Caco-2 (cell line): ENCODE data around the gene GSTM5. TPM values are rescaled to one million over a fixed set of nuclear protein-coding genes. Genes with fewer than 3 reads are reported as not detected.

Source experiments
- BruUV-seq: library from RNA; stranded (reverse); fragments of 400-500 nt; replicated peaks from 2 replicates; lab custom pipeline; 2021; lab: Mats Ljungman, UMichigan
- CTCF ChIA-PET: fragments of 300-600 bp; sonication (Branson Sonifier 250); formaldehyde crosslinking; loops from one replicate; lab custom pipeline; 2022; ENCODE audit warnings: antibody characterized with exemption; lab: Charles Lee
- POLR2A ChIA-PET: fragments of 300-600 bp; sonication (Branson Sonifier 250); formaldehyde crosslinking; loops from one replicate; lab custom pipeline; 2022; ENCODE audit warnings: antibody characterized with exemption; lab: Charles Lee
- DNase-seq, 2 experiments: peaks; one replicate each; pipeline versions ENCODE4 v3.0.0 to v3.0.0-alpha.2; 2020 to 2022
- H3K27me3 ChIP-seq: replicated peaks from 2 replicates; pipeline ENCODE4 v1.6.0; 2011; ENCODE audit warnings: low read length; ENCODE audit not compliant: control insufficient read depth, insufficient read depth
- H3K36me3 ChIP-seq: 2 replicates; pipeline ENCODE4 v1.5.1; 2011; ENCODE audit warnings: low read length; ENCODE audit not compliant: control insufficient read depth, insufficient read depth
- H3K4me1 ChIP-seq: fragments of 250-450 bp; sonication (Bioruptor Pico); 2 replicates; pipeline ENCODE4 v1.5.1; 2020; ENCODE audit warnings: mild to moderate bottlenecking
- H3K4me3 ChIP-seq: 2 replicates; pipeline ENCODE4 v1.5.1; 2011; ENCODE audit warnings: low read depth, mild to moderate bottlenecking, control low read depth, low read length
- H3K9me3 ChIP-seq: fragments of 250-450 bp; sonication (Bioruptor Pico); 2 replicates; pipeline ENCODE4 v1.5.1; 2020; ENCODE audit warnings: mild to moderate bottlenecking, moderate library complexity
- H3K27ac Mint-ChIP-seq: one replicate; pipeline ENCODE4 v1.8.0; 2022; ENCODE audit warnings: mixed read lengths; ENCODE audit not compliant: unreplicated experiment
- H3K27me3 Mint-ChIP-seq: one replicate; pipeline ENCODE4 v1.8.0; 2022; ENCODE audit warnings: mixed read lengths; ENCODE audit not compliant: insufficient read depth, unreplicated experiment
- H3K36me3 Mint-ChIP-seq: one replicate; pipeline ENCODE4 v1.8.0; 2022; ENCODE audit warnings: mild to moderate bottlenecking, mixed read lengths; ENCODE audit not compliant: insufficient read depth, unreplicated experiment
- H3K4me1 Mint-ChIP-seq: one replicate; pipeline ENCODE4 v1.8.0; 2022; ENCODE audit warnings: low read depth, mixed read lengths; ENCODE audit not compliant: unreplicated experiment
- H3K4me3 Mint-ChIP-seq: one replicate; pipeline ENCODE4 v1.8.0; 2022; ENCODE audit warnings: mild to moderate bottlenecking, moderate library complexity, mixed read lengths; ENCODE audit not compliant: unreplicated experiment
- H3K9me3 Mint-ChIP-seq: one replicate; pipeline ENCODE4 v1.8.0; 2022; ENCODE audit warnings: mixed read lengths; ENCODE audit not compliant: unreplicated experiment
- CTCF ChIP-seq, 2 experiments: fragments of 200-600 bp in 1 of 2; IDR thresholded peaks; 1 replicate in 1 of 2; 2 replicates in 1 of 2; pipeline versions ENCODE4 v1.5.1 to v1.8.0; 2011 to 2022; ENCODE audit warnings: antibody characterized with exemption in 1 of 2, control low read depth in 1 of 2, inconsistent platforms in 1 of 2, low read depth in 1 of 2, low read length in 1 of 2, mild to moderate bottlenecking in 1 of 2, moderate library complexity in 1 of 2; ENCODE audit not compliant: insufficient read depth in 1 of 2, severe bottlenecking in 1 of 2, unreplicated experiment in 1 of 2
- intact Hi-C: fragments of 100-400 bp; cut with micrococcal nuclease; formaldehyde crosslinking; loops from one replicate; pipeline ENCODE4 v1.10.0; 2022; ENCODE audit not compliant: unreplicated experiment
- total RNA-seq: library from RNA; stranded (reverse); gene quantifications from 2 replicates; pipeline ENCODE4 v1.2.3, GENCODE V29; 2022

The GSTM5 gene
- total RNA-seq, 1 experiment from 2014 or later = 6.0 TPM

- no peak overlapping the region for H3K4me3 ChIP-seq
- Mint-ChIP-seq H3K4me3 (no peak overlapping the region), H3K9me3 (no peaks in the 10 kb centered on the region), H3K27ac (no peak overlapping the region), H3K27me3 (no peaks in the 10 kb centered on the region), H3K36me3 (peaks cover 11% of the 10 kb centered on the region), H3K4me1 (peaks cover 12% of the 10 kb centered on the region)
- no peak for TF ChIP-seq CTCF (IDR thresholded peaks at IDR 0.05; ENCODE audit: insufficient read depth in 1 of 2, low read depth in 1 of 2, low read length in 1 of 2, severe bottlenecking in 1 of 2, unreplicated experiment in 1 of 2)
- POLR2A ChIA-PET = no interaction called here
- H3K36me3 ChIP-seq = peaks cover 1% of the 10 kb centered on the region
- BruUV-seq = no TSS peak
- DNase-seq = no peak
- H3K9me3 ChIP-seq = no peaks in the 10 kb centered on the region
- intact Hi-C loops = no loop called here
- CTCF ChIA-PET = no interaction called here
- no peaks in the 10 kb centered on the region for H3K4me1 ChIP-seq
- H3K27me3 ChIP-seq = no peaks in the 10 kb centered on the region
These were observed 44.9 kb downstream of the GSTM5 start for GRCh38 chr1:109756848-109757521.

DNA sequence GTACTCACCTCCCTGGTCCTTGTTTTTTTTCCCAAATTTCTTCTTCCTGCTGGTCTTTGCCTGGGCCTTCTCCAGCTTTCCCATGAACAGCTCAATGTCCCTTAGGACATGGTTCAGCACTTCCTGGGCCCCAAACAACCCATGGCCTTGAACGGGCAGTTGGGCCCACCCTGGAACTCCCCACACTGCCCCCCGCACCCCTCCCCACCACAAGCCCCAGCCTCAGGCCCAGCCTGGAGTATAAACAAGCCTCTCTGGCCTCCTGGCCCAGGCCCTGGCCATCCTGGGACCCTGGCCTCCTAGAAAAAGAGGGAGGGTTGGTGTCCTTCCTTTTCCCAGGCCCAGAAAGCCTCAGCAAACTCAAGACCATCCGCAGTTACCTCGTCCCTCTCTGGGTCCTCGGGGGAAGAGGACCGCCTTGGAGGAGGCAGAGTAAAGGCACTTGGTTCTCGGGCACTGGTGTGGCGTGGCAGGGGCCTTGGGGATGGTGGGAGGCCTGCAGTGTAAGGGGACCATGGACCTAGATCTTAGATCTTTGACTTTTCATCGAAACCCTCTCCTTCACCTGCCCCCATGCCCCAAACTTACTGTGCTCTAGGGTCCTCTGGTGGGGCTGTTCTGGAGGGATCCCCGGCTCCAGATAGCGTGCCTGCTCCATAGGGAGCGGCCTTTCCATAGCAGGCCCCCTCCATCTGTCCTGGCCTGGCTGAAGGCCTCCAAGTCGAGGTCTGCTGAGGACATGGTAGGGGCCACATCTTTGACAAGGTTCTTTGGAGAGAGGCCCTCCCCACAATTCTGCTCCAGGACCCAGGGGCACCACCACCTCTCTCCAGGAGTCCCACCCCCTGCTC lies 46.1 kb downstream of the GSTM5 start:
- Mint-ChIP-seq H3K27ac (no peak overlapping the region), H3K9me3 (no peaks in the 10 kb centered on the region), H3K36me3 (peaks cover 11% of the 10 kb centered on the region), H3K27me3 (no peaks in the 10 kb centered on the region), H3K4me1 (peaks cover 22% of the 10 kb centered on the region), H3K4me3 (no peak overlapping the region)
- Histone ChIP-seq H3K27me3 (no peaks in the 10 kb centered on the region), H3K4me3 (no peak overlapping the region), H3K36me3 (peaks cover 1% of the 10 kb centered on the region), H3K9me3 (no peaks in the 10 kb centered on the region), H3K4me1 (peaks cover under 1% of the 10 kb centered on the region)
- BruUV-seq = no TSS peak
- no peak for TF ChIP-seq CTCF (IDR thresholded peaks at IDR 0.05; ENCODE audit: insufficient read depth in 1 of 2, low read depth in 1 of 2, low read length in 1 of 2, severe bottlenecking in 1 of 2, unreplicated experiment in 1 of 2)
- ChIA-PET CTCF (no interaction called here), POLR2A (no interaction called here)
- no peak for DNase-seq
- intact Hi-C loops = no loop called here

DNA sequence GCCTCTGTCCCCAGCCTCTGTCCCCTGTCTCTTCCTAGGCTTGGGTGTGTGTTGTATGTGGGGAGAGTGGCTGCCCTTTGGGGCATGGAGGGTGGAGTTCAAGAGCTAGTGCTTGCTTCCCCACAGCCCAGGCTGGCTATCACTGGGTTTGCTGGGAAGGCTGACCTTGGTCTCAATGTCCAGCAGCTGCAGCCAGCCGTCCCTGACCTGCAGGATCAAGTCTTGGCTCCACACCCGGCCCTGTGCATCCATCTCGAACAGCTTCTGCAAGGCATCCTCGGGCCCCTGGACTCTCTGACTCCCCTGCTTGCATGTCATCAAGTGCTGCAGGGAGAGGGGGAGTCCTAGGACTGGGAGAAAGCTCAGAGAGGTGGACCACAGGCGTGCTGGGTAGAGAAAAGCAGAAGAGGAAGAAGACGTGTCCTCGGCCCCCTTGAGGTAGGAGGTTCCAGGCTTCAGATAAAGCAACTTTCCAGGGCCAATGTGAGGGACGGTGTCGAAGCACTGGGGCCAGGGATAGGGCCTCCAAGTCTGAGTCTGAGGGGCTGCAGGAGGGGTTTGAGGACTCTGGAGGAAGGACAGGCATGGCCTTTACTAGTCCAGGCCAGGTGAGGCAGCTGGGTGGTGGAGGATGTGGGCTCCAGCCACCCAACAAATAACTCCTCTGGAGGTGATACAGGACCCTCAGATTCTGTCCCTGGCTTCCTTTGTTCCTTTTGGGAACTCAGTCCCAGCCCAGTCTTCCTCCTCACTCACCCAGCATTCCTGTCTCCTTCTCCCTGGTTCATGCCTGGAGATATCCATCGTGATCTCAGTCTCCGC lies 47.7 kb downstream of the GSTM5 start:
- H3K27me3 ChIP-seq = no peaks in the 10 kb centered on the region
- H3K36me3 Mint-ChIP-seq = peaks cover 11% of the 10 kb centered on the region
- CTCF ChIA-PET = interaction anchor here (0.6 kb wide), 1 partner anchor 1559 kb away, joined by 3 read pairs; the partner anchor contains the start of gene SLC25A24
- POLR2A ChIA-PET = no interaction called here
- no TSS peak for BruUV-seq
- H3K27ac Mint-ChIP-seq = no peak overlapping the region
- no peak for TF ChIP-seq CTCF (IDR thresholded peaks at IDR 0.05; ENCODE audit: insufficient read depth in 1 of 2, low read depth in 1 of 2, low read length in 1 of 2, severe bottlenecking in 1 of 2, unreplicated experiment in 1 of 2)
- H3K36me3 ChIP-seq = peaks cover 1% of the 10 kb centered on the region
- peaks cover 14% of the 10 kb centered on the region for H3K4me1 ChIP-seq
- peaks cover 27% of the 10 kb centered on the region for H3K4me1 Mint-ChIP-seq
- no peaks in the 10 kb centered on the region for H3K9me3 ChIP-seq
- no peak for DNase-seq
- H3K27me3 Mint-ChIP-seq = no peaks in the 10 kb centered on the region
- H3K4me3 ChIP-seq = no peak overlapping the region
- intact Hi-C loops = no loop called here
- no peak overlapping the region for H3K4me3 Mint-ChIP-seq
- no peaks in the 10 kb centered on the region for H3K9me3 Mint-ChIP-seq
